ENCODE results near the gene CLDN9.

GRCh38 chr16:3019594-3020246 is 7.0 kb downstream of the CLDN9 start:
- TF ChIP-seq CTCF (IDR thresholded peaks at IDR 0.05; ENCODE audit: poor library complexity): no peak
- no peak for TF ChIP-seq EZH2phosphoT487 (IDR thresholded peaks at IDR 0.05; ENCODE audit: low read depth, severe bottlenecking, unreplicated experiment)
